EL (cell line): ENCODE measurements around the gene MSI2.

Experiments
- DNase-seq: peaks from one replicate; pipeline ENCODE4 v3.0.0-alpha.2; 2016

MSI2 gene

GRCh38 chr17:57550016-57550415 is 293.7 kb downstream of the MSI2 start:
- DNase-seq = no peak

- DNase-seq = no peak
Measured at GRCh38 chr17:57550668-57551315, 294.5 kb downstream of the MSI2 start.

GRCh38 chr17:57551321-57552079 is 295.2 kb downstream of the MSI2 start:
- no peak for DNase-seq

- DNase-seq = no peak
Measured at GRCh38 chr17:57552114-57552624, 295.8 kb downstream of the MSI2 start.

GRCh38 chr17:57553526-57553925 is 297.2 kb downstream of the MSI2 start:
- no peak for DNase-seq

- DNase-seq = no peak
Measured at GRCh38 chr17:57553991-57554825, 297.9 kb downstream of the MSI2 start.

GRCh38 chr17:57554826-57555635 is 298.7 kb downstream of the MSI2 start:
- no peak for DNase-seq

GRCh38 chr17:57555636-57556175 is 299.4 kb downstream of the MSI2 start:
- peak; percentile 25 for DNase-seq

- DNase-seq = peak; percentile 28
Measured at GRCh38 chr17:57556320-57556719, 300.0 kb downstream of the MSI2 start.

GRCh38 chr17:57556977-57557376 is 300.7 kb downstream of the MSI2 start:
- DNase-seq = no peak

GRCh38 chr17:57557416-57557815 is 301.1 kb downstream of the MSI2 start:
- peak; percentile 43 for DNase-seq

GRCh38 chr17:57557834-57558681 is 301.7 kb downstream of the MSI2 start:
- peak; percentile 93 for DNase-seq

GRCh38 chr17:57559226-57559625 is 302.9 kb downstream of the MSI2 start:
- no peak for DNase-seq

GRCh38 chr17:57559634-57560318 is 303.5 kb downstream of the MSI2 start:
- no peak for DNase-seq

GRCh38 chr17:57560319-57560705 is 304.0 kb downstream of the MSI2 start:
- DNase-seq = no peak

GRCh38 chr17:57561072-57561861 is 304.9 kb downstream of the MSI2 start:
- DNase-seq = no peak

GRCh38 chr17:57562184-57562698 is 305.9 kb downstream of the MSI2 start:
- no peak for DNase-seq

- no peak for DNase-seq
Measured at GRCh38 chr17:57563958-57564357, 307.6 kb downstream of the MSI2 start.

- DNase-seq = no peak
Measured at GRCh38 chr17:57565176-57565575, 308.9 kb downstream of the MSI2 start.

- DNase-seq = no peak
Measured at GRCh38 chr17:57566721-57567120, 310.4 kb downstream of the MSI2 start.
